Measurements from ENCODE around the gene NR2F1.

Gene NR2F1

GRCh38 chr5:93604644-93605515, 21.9 kb downstream of the NR2F1 start:
- no peak for DNase-seq

DNA sequence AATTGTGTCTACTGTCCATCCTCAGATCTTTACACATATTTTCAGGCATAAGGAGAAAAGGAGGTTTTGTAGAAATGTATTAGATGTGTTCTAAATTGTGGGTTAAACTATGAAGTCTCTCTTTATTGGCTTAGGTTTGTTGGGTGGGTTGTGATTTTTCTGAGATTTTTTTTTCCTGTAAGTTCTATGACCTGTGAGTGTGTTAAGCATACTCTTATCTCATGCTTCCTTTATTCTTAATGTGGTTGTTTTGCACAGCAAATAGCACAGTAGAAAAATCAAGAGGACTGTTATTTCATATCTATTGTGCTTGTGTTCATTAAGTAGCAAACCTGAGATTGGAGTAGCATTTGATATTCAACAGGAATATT, 23.3 kb downstream of the NR2F1 start:
- DNase-seq = no peak

- DNase-seq = peak; percentile 44
These were observed 24.6 kb downstream of the NR2F1 start for GRCh38 chr5:93607367-93608258.

DNA sequence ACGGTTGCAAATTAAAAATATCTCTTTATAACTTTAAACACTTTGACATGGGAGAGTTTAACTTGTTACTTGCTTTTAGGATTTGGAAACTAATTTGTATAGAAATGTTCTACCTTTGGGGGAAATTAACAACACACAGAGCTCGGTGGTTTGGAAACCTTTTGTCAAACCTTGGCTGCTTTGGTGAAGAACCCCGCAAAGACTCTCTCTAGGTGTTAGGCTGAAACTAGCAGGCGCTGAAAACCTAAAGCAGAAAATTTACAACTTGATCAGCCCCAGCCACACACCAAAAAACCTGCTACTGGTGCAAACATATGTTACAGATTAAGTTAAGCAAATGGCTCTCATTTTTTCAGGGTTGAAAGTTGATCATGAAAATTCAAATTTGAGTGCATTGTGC, 25.8 kb downstream of the NR2F1 start:
- no peak for DNase-seq

DNA sequence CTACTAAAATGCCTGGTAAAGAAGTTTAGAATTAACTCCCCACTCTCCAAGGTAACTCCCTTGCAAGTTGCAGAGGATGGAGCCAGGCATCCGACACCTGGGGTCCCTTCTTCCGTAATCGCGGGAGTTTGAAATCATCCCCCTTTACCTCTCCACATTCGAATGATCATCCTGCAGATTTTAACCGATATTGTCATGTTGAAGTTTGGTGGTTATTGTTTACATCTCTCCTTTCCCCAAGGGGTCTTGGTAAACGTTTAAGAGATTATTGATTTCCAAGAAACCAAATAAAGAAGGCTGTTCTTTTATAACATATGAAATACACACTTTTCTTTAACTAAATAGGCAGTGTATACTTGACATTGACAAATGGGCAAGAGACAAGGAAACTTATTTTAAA, 26.7 kb downstream of the NR2F1 start:
- DNase-seq = no peak

DNA sequence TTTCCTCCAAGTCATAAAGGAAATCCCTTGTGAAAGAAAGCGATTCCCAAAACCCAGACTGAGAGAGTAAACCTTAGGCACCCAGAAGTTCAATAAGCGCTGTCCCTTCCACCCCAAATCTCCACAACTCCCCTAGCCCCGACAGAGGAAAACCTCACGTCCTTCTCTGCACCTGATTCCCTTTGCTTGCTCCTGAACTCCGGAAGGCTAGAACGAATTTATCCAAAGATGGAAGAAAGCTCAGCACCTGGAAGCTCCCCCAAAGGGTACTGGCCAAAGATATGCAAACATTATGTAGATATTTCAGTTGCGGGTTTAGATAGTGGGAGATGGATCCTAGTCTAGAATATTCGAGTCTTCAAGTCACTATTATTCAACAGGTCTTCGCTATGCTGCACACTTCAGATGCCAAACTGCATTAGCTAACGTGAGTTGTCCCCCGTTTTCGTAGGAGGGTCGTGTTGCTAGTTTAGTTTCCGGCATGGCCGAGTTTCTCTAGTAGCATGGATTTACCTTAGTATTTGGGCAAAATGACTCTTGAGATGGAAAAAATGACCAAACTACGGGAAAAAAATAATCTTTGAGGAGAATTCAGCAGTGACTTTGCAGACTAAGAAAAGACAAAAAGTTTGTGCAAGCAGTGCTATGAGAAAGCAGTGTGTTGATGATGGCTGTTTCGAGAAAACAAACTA, 27.7 kb downstream of the NR2F1 start:
- DNase-seq = no peak

DNA sequence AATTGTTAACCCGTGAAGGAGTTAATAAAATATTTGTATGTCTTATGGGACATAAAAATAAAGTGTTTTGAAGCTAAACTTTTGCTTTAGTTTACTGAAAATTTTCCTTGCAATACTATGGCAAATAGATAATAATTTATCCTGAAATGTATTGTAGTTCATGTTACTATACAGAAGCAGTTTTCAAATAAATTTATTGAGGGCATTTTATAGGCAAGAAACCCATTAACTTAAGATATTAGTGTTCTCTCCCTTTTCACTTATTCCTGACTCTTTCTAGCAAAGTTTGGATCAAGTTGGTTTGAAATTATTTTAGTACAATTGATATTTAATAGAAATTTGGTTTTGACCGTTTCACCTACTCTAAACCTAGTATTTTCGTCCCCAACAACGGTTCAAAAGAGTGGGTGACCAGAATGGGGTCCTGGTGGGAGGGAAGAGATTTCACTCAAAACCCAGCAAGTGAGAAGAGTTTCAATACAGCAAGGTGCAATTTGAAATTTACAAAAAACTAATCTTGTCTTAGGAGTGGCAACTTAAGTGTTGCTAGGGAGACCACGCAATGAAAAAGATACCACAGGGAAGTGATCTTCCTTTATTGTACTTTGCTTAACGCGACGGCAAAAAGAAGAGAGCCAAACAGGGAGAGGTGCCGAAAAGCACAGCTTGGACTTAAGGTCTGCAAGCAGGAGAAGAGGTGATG, 28.4 kb downstream of the NR2F1 start:
- DNase-seq = no peak

DNA sequence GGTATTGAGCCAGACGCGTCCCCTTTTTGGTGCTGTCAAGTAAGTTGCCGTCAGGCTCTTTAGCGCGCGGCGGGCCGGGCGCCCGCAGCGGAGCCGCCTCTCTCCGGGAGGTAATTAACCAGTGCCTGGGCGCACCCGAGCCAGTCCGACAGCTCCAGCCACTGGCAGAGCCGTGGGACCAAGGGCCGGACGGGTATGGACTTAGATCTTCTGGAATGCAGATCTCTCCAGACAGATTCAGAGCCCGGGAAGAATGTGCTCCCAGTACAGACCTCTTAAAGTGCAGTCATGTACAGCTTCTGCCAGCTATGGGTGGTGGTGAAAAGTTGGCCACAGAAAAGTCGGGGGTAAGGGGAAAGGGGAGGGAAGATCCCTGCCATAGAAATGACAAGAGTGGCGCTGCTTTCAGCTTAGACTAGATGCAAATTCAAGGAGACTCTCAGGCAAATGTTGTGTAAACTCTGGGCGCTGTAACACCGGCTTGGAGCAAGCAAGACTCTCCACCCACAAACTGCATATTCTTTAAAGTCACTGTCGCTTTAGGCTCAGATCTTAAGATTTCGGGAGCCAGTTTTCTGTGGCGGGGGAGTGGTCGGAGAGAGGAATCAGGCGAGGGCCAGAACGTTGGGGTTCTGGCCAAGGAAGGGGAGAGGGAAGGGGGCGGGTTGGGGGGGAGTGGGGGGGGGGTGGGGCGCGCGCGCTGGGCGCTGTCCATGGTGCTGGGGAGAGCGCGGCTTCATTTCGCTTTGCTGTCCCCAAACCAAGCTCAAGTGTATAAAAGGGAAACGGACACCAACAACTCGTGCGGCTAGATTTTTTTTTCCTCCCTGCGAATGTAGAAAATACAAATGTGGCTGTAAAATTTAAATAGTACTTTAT, 29.2 kb downstream of the NR2F1 start:
- DNase-seq = no peak

DNA sequence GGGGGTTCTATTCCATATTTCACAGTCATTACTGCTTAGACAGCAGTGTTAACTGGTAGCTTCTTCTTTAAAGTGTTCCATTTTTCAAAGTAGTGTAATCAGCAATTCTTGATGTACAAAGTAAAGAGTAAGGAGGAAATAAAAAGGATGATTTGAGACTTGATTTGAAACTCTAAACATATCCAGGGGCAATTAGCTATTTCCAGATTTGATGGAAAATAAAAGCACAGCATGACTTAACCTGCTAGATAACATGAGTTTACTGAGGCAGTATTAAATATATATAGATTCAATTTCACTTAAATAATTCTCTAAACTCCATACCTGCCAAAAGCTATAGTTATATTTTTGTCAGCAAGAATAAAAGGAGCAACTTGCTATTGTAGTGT, 29.8 kb downstream of the NR2F1 start:
- DNase-seq = no peak

DNA sequence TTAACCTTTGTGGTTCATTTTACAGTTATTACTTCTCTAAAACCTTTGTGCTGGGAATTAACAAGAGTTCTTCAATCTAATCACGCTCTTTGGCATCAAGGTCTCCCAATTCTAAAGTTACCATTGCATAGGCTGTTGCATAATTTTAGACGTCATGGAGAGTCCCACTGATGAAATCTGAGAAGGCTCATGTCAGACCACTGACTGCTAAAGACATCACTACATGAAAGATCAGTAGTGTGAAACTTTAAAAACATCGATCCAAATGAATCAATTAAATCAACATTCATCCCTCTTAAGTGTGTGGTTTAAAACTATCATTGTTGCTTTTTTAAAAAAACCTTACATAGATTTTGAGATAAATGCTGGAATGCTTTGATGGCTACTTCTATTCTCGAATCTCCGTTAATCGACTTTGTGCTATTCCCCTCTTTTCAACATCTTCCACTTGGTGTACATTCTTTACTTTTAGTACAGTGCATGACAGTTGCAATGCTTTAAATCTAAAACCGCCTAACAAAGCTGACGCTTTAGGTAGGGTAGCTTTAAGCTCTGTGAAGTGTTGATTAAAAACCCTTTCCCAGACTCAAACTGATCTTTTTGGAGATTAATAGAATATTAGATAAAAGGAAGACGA, 33.6 kb downstream of the NR2F1 start:
- DNase-seq = no peak

DNA sequence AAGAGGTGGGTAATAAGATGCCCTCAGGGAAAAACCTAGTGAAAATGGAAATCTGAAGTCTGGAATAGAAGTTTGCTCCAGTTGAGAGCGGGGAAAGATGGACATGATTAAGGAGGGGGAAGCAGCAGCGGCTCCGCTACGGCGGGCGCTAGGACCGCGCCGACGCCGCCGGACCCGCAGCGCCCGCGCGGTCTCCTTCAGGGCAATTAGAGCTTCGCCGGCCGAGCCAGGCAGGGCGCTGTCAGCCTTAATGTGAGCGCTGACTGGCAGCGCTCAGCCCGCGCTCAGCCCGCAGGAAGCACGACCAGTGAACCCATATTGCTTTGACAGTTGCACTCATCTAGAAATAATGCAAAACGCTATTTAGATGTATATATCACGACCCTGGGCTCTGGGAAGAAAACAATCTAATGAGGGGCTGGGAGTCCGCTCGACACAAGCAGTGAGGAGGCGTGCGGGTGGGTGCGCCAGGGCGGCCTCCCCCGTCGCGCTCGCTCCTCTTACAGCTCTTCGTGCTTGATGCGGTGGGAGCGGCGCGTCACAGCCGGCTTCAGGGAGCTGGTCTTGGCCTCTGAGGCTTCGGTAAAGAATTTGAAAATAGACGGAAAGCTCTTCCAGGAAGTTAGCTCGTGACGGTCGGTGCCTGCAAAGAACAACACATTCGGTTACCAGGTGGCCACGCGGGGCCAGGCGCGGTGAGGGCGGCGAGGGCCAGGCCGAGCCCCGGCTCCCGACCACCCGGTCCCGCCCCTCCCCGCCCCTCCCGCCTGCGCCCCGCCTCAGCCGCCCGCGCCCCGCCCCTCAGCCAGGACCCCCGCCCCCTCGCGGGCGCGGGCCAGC, 37.7 kb downstream of the NR2F1 start:
- DNase-seq = peak; percentile 73

DNA sequence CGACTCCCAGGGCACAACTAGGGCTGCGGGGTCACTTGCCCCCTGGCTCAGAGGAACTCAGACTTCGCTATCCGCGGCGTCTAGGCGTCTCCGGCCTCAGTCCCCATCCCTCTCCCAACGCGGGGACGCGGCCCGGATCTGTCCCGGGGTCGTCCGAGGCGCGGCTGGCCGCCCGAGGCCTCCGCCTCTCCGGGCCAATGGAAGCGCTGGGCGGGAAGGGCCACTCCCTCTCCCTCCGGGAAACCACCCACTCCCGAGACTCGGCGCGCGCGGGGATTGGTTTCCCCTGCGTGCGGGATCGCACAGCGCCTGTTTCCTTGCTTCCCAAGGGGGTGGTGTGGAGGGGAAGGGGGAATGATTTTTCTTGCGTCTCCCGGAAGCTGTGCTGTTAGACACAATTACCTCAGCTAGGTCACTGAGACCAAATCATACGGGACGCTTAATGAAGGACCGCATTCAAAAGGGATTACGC, 38.3 kb downstream of the NR2F1 start:
- DNase-seq = peak; percentile 86

DNA sequence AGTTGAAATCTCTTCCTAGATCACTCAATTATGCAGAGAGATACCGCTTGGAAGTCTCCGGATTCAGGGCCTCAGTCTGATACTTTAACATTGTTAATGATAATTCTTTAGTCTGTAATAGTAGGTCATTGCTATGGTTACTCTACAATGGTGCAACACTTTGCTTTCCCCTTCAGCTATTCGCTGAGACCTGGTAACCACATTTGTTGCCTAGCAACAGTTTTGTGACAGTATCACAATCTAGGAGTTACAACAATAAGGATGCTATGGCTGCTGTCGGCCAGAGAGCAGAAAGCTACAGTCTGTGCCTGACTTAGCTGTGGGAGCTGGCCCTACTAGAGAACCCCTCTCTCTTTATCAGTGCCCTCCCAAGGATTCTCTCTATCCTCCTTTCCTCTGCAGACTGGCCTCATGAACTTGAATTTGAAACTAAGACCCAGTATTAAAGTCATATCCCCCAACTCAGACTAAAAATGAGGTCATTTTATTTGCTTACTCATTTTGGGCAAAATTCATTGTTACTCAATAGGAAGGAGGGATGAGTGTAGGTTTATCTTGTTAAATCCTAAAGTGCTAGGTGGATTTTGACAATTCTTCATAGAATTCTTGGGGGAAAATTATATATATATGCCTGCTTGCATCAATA, 39.3 kb downstream of the NR2F1 start:
- DNase-seq = peak; percentile 80

DNA sequence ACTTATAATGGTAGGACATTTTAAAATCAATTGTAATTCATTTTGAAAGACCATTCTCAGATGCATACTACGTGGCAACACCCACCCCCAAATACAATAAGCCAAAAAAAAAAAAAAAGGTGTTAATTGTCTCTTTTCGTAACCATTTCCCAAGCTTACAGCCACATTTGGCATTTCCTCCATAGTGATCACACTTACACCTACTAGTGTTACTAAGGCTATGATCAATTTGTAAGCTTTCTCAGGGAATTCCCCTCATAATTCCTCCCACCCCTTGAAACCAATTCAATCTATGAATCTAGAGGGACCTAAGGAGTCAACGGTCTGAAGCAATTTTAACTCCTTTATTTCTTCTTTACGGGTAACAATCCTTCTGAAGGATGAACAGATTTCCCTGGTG, 40.1 kb downstream of the NR2F1 start:
- no peak for DNase-seq

DNA sequence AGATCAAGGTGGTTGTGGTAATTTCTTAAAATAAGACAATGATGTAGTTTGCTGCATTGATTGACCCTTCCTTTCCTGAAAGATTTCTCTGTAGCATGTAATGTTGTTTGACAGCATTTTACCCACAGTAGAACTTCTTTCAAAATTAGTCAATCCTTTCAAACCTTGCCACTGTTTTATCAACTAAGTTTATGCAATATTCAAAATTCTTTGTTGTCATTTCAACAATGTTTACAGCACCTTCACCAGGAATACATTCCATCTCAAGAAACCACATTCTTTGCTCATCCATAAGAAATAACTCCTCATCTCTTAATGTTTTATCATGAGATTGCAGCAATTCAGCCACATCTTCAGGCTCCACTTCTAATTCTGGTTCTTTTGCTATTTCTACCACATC, 43.8 kb downstream of the NR2F1 start:
- no peak for DNase-seq

DNA sequence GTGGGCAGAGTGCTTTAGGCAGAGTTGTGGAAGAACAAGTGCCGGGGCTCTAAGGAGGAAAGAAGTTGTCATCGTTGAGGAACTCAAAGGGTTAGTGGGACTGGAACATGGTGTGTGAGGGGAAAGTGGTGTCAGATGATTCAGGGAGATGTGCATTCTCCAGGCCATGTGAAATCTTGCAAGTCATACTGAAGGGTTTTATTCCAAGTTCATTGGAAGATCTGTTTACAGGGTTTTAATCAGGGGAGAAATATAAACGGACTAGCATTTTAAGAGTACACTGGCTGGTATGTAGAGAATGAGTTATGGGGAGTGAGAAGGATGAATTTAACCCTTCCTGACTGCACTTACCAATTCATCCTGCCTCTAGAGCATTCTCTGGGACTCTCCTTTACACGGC, 49.3 kb downstream of the NR2F1 start:
- no peak for DNase-seq

GRCh38 chr5:93635991-93636390, 53.0 kb downstream of the NR2F1 start:
- DNase-seq = no peak

GRCh38 chr5:93636837-93637236, 53.8 kb downstream of the NR2F1 start:
- no peak for DNase-seq

DNA sequence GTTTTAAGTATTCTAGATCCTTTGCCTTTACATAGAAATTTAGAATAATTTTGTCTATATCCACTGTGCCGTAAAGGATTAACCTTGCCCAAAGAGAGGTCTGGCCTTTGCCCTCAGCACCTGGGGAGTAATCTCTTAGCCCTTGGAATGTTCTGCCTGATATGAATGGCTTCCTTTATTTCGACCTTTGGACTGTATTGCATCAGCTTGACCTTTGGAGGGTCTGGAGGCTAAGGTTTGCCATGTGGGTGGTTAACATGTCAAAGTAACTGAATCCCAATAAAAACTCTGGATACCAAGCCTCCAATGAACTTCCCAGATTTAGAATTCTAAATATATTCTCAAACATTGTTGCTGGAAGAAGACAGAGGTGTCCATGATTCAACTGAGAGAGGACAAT, 54.7 kb downstream of the NR2F1 start:
- no peak for DNase-seq

GRCh38 chr5:93642526-93642925, 59.5 kb downstream of the NR2F1 start:
- no peak for DNase-seq

Measured in NCI-H1436 (cell line).